Stimulated activated CD8-positive, alpha-beta memory T cell treated with anti-CD3 and anti-CD28 coated beads, Interleukin-12 subunit alpha, Interleukin-12 subunit beta, amount 100 ng/mL, for 24 hours (primary cell): Measurements from ENCODE around the gene STAB1.

Experiments used
- DNase-seq: peaks from one replicate; pipeline ENCODE4 v3.0.0-alpha.2; 2020; ENCODE audit errors: extremely low read depth

STAB1 gene

DNA sequence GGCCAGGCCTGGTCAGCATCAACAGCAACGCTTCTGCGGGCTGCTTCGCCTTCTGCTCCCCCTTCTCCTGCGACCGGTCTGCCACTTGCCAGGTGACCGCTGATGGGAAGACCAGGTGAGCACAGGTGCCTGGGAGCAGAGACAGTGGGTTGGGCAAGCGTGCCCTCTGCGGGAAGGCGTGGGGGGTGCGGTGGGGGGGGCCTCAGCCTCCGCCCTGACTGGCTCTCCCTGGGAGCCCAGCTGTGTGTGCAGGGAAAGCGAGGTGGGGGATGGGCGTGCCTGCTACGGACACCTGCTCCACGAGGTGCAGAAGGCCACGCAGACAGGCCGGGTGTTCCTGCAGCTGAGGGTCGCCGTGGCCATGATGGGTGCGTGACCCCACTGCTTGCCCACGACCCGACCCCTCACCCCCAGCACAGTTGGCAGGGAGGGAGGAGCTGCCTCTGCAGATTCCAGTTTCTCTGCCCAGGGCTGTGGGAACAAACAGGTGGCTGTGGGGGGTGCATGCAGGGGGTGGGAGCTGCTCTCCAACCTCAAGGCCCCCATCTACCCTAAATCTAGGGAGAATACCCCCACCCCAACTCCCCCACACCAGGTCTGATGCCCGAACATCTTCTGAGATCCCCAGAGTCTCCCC, 8.8 kb downstream of the STAB1 start:
- DNase-seq = no peak

DNA sequence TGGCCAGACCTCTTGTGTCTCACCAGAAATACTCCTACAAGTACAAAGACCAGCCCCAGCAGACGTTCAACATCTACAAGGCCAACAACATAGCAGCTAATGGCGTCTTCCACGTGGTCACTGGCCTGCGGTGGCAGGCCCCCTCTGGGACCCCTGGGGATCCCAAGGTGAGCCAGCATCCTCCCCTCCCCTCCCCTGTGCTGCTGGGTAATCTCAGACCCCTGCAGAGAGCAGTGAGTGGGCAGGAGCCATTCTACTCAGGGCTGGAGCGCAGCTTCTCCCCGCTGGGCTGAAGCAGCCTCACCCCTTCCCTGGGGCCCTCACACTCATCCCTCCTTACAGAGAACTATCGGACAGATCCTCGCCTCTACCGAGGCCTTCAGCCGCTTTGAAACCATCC, 9.8 kb downstream of the STAB1 start:
- no peak for DNase-seq

DNA sequence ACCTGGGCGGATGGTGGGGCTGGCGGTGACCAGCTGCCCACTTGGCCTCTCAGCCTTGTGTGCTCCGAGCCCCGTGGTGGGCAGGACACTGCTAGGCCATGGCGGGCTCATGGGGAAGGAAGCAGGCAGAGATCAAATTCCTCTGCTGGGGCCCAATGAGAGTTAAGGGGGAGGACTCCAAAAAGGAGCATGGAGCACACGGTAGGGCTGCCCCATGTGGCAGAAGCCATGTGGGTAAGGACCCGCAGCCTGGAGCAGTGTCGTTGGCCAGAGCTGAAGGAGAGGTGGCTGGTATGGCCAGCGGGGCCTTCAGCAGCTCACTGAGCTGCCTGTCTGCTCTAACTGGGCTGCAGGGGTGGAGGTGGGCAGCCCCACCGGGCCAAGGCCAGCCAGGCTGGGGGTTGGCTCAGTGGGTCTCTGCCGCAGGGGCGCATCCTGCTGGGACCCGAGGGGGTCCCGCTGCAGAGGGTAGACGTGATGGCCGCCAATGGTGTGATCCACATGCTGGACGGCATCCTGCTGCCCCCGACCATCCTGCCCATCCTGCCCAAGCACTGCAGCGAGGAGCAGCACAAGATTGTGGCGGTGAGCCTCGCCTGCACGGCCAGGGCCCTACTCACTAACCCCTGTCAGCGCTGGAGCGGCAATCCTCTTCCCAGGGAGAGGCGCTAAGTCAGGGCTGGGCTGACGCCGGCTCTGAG, 11.3 kb downstream of the STAB1 start:
- no peak for DNase-seq

DNA sequence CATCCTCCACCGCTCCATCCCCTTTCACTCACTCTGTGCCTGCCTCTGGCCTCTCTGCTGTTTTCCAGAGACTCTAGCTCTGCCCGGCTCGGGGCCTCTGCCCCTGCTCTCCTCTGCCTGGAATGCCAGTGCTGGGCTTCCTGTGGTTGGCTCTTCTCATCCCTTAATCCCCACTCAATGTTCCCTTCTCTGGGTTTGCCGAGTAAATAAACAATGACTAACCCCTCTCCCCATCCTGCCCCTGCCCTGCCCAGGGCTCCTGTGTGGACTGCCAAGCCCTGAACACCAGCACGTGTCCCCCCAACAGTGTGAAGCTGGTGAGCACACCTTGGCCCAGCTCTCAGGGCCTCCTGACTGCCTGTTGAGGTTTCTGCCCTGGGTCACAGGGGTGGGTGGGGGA, 12.2 kb downstream of the STAB1 start:
- DNase-seq = no peak

DNA sequence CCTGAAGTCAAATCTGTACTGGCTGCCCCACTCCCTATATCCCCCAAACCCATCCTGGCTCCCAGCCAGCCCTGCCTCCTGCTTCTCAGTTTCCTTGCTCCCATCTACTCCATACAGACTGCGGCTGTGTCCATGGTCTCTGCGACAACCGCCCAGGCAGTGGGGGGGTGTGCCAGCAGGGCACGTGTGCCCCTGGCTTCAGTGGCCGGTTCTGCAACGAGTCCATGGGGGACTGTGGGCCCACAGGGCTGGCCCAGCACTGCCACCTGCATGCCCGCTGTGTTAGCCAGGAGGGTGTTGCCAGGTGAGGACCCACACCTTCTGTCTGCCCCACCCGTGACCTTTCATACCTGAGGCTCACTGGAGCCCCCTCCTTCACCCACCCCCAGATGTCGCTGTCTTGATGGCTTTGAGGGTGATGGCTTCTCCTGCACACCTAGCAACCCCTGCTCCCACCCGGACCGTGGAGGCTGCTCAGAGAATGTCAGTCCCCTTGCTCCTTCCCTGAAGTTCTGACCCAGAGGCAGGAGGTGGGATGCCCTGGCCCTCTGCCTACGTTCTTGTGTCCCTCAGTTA, 14.7 kb downstream of the STAB1 start:
- no peak for DNase-seq

DNA sequence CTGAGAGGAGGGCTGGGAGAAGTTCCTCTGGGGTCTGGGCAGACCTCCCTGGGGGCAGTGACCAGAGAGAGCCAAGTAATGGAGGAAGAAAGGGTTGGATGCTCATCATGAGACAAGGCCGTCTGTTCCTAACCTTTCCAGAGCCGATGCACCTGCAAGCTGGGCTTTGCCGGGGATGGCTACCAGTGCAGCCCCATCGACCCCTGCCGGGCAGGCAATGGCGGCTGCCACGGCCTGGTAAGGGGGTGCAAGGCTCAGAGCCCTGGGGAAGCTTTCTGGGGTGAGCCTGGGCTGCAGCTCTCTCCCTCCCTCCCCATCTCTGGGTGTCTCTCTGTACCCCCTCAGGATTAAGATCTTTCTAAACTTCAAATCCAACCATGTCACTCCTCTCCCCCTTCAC, 16.4 kb downstream of the STAB1 start:
- DNase-seq = no peak

DNA sequence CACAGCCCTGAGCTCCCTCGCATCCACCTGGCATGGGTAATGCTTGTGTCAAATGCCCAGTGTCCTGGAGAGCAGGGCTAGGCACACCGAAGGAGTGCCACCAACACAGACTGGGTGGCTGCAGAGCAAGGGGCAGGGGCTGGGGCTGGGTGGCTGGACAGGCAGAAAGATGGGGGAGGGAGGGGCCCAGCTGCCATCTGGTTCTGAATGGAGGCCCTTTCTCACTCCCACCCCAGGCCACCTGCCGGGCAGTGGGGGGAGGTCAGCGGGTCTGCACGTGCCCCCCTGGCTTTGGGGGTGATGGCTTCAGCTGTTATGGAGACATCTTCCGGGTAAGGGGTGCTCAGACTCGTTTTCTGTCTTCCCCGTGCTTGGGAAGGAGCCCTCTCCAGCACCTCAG, 17.0 kb downstream of the STAB1 start:
- no peak for DNase-seq

DNA sequence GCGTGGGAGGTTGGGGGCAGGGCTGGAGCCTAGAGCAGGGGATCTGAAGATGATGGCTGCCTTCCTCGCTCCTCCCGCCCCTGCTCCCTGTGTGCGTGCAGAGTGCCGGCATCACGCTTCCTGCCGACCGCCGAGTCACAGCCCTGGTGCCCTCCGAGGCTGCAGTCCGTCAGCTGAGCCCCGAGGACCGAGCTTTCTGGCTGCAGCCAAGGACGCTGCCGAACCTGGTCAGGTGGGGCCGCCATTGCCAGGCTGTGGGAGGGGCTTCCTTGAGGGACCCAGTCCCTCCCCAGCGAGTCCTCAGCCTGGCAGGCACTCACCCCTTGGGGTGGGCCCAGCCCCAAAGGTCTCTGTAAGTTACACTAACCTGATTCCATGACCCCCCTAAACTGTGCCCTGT, 17.6 kb downstream of the STAB1 start:
- DNase-seq = no peak

DNA sequence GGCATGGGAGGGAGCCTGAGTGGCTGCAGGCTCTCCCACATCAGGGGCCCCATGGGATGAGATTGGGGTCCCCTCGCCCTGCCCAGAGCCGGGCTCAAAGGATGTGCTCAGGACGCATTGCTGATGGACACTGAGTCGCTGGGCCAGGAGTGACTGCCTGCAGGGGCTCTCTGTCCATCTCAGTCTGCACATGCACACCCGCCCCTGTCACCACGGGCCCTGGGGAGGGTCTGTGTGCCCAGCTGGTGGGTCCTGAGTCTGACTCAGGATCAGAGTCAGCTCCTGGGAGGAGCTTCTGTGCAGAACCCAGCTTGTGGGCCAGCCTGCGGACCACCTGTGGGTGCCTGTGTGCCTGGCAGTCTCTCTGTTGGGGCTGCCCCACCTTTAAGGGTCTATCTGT, 18.1 kb downstream of the STAB1 start:
- DNase-seq = no peak

DNA sequence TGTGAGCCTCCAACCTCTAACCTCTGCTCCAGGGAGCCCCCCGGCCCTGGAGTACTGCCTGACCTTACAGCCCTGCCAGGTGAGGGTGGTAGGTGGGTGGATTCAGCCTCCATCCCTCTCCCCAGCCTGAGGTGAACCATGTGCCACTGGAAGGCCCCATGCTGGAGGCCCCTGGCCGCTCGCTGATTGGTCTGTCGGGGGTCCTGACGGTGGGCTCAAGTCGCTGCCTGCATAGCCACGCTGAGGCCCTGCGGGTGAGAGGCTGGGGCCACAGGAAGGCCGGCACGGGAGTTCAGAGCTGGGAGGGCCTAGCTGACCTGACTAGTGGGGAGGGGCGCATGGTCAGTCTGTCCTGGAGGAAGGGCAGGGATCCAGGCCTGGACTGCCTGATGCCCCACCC, 19.4 kb downstream of the STAB1 start:
- DNase-seq = no peak

DNA sequence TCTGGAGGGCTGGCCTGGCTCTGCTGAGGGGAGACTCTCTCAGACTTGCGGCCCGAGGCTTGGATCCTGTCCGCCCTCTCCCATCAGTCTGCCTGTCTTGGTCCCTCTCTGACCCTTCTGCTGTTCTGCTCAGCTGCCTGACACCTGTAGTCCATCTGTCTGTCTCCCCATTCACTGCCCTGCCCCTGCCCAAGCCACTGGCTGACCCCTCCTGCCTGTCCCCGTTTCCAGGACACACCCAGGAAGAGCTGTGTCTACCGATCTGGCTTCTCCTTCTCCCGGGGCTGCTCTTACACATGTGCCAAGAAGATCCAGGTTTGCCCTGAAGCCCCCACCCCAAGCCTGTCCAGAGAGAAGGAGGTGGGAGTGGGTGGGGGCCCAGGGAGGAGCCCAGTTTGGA, 20.1 kb downstream of the STAB1 start:
- DNase-seq = no peak

DNA sequence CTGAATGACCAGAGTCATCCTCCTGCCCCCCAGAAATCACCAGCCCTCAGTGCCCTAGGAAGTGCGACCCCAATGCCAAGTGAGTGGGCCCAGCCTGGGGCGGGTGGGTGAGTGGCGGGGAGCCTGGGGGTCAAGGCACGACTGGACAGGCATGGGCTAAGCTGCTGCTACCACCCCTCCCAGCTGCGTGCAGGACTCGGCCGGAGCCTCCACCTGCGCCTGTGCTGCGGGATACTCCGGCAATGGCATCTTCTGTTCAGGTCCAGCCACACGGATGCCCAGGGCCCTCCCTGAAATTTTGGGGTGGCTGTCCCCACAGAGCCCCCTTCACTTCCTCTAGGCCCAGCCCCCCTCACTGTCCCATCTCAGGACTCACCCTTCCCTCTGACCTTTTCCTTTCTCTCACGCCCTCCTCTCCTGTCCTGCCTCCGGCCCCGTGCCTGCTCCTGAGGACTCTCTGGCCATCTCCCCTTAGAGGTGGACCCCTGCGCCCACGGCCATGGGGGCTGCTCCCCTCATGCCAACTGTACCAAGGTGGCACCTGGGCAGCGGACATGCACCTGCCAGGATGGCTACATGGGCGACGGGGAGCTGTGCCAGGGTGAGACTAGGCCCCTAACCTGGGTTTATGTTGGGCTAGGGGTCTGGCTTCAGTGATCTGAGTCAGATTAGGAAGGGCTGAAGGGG, 21.5 kb downstream of the STAB1 start:
- no peak for DNase-seq

DNA sequence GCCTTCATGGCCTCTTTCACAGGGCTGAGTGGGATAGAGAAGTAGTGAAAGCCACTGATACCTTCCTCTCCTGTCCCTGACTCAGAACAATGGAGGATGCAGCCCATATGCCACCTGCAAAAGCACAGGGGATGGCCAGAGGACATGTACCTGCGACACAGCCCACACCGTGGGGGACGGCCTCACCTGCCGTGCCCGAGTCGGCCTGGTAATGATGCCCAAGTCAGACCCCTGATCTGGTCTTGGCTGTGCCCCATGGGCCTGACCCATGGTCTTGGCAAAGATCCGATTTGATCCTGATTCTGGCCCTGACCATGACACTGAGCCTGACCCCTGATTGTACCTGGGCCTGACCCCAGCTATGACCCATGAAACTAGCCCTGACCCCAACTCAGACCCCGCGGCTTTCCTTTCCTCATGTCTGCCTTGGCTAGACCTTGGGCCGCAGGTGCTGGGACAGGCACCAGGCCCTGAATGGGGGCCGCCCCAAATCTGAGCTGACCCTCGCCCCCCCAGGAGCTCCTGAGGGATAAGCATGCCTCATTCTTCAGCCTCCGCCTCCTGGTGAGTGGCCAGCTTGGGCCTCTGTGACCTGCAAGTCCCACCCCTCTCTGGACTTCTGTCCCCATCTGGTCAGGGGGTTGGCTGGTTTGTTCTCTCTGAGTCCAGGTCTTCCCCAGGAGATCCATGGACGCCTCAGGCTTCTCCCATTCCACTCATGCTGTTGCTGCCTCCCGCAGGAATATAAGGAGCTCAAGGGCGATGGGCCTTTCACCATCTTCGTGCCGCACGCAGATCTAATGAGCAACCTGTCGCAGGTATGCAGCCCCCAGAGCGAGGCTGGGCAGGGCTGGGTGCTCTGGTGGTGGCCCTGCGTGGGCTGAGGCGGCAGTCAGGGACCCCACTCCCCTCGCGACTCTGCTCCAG, 22.9 kb downstream of the STAB1 start:
- DNase-seq = no peak

DNA sequence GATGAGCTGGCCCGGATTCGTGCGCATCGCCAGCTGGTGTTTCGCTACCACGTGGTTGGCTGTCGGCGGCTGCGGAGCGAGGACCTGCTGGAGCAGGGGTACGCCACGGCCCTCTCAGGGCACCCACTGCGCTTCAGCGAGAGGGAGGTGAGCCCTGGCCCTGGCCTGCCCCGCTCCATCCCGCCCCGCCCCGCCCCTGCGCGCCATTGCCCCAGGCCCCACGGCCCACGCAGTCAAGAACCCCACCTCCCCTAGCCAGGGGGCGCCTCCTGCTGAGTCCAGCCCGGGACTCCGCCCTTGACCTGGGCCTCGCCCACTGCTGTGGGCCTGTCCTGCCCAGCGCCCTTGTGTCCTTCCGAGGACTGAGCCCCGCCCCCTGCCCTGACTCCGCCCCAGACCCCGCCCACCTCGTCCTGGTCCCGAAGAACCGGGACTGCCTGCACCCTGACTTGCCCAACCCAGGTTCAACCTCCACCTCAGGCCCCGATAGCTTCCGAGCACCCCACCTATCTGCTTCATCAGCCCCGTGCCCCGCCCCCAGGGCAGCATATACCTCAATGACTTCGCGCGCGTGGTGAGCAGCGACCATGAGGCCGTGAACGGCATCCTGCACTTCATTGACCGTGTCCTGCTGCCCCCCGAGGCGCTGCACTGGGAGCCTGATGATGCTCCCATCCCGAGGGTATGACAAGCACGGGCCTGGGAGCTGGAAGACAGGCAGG, 23.7 kb downstream of the STAB1 start:
- no peak for DNase-seq

DNA sequence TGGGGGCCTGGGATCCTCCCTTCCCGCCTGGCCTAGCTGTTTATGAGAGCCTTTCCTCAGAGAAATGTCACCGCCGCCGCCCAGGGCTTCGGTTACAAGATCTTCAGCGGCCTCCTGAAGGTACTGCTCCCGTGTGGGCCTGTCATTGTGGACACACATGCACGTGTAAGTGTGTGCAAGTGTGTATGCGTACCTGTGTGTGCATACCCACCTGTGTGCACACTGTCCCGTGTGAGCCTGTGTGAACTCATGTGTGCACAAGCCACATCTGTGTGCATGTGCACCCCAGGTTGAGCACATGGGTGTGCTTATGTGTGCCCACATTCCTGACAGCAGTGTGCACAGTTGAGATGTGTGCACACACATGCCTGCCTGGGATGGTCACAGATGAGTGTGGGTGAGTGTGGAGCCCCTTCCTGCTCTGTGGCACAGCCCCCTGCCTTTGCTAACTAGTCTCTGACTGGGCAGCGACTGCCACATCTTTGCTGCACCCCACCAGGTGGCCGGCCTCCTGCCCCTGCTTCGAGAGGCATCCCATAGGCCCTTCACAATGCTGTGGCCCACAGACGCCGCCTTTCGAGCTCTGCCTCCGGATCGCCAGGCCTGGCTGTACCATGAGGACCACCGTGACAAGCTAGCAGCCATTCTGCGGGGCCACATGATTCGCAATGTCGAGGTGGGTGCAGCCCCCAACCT, 24.5 kb downstream of the STAB1 start:
- DNase-seq = no peak

DNA sequence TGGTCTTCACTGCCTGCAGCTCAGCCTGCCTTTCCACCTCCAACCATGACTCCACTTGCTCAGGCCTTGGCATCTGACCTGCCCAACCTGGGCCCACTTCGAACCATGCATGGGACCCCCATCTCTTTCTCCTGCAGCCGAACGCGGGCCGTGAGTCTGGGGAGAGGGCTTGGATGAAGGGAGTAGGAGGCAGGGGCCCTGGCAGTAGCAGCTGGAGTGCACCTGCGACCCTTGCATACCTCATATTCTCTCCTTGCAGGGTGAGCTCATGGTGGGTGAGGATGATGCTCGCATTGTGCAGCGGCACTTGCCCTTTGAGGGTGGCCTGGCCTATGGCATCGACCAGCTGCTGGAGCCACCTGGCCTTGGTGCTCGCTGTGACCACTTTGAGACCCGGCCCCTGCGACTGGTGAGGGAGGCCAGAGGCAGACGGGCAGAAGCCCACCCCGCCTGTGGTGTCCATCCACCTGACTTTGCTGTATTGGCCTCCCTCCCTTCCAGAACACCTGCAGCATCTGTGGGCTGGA, 25.1 kb downstream of the STAB1 start:
- DNase-seq = no peak

DNA sequence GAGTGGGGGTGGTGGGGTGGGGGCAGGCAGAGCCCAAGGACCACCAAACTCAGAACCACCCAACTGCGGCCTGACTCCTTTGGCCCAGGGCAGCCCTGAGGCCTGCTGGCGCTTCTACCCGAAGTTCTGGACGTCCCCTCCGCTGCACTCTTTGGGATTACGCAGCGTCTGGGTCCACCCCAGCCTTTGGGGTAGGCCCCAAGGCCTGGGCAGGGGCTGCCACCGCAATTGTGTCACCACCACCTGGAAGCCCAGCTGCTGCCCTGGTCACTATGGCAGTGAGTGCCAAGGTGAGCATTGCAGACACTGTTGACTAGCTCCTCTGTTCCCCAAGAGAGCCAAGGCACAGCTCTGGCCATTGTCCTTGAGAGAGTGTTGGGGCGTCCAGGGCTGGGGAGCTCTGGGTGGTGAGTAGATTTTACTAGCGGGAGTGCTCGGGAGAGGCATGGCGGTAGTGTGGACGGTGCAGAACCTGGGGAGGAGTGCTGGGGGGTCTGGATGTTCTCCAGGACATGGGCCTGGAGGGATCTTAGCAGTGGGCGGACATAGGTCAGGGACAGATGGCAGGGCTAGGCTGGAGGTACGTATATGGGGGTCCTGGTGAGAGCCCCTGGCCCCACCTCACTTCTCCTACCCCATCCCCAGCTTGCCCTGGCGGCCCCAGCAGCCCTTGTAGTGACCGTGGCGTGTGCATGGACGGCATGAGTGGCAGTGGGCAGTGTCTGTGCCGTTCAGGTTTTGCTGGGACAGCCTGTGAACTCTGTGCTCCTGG, 25.8 kb downstream of the STAB1 start:
- DNase-seq = no peak

DNA sequence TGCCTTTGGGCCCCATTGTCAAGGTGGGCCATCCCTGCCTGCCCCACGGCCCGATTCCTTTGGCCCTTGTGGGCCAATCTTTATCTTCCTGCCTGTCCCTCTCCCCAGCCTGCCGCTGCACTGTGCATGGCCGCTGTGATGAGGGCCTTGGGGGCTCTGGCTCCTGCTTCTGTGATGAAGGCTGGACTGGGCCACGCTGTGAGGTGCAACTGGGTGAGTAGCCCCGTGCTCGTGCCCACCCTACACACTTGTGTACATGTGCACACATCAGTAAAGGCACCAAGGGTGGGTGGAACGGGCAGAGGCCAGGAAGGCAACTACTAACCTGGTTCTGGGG, 26.3 kb downstream of the STAB1 start:
- DNase-seq = no peak

DNA sequence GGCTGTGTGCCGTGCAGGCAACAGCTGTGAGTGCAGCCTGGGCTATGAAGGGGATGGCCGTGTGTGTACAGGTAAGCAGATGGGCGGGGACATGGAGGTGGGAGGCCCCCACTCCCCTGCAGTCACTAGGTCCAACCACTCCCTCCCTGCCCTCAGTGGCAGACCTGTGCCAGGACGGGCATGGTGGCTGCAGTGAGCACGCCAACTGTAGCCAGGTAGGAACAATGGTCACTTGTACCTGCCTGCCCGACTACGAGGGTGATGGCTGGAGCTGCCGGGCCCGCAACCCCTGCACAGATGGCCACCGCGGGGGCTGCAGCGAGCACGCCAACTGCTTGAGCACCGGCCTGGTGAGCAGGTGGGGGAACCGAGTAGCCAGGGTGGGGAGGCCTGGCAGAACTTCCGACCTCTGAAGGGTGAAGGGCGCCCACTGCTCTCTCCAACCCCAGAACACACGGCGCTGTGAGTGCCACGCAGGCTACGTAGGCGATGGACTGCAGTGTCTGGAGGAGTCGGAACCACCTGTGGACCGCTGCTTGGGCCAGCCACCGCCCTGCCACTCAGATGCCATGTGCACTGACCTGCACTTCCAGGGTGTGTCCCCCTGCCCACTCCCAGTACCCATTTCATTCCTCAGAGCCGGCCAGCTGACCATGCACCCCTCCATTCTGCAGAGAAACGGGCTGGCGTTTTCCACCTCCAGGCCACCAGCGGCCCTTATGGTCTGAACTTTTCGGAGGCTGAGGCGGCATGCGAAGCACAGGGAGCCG, 26.9 kb downstream of the STAB1 start:
- no peak for DNase-seq
